Measurements from ENCODE around the gene MAP2K7.
A peak's percentile ranks its signal among the peaks of the same experiment; 100 is the strongest.

MAP2K7 gene

DNA sequence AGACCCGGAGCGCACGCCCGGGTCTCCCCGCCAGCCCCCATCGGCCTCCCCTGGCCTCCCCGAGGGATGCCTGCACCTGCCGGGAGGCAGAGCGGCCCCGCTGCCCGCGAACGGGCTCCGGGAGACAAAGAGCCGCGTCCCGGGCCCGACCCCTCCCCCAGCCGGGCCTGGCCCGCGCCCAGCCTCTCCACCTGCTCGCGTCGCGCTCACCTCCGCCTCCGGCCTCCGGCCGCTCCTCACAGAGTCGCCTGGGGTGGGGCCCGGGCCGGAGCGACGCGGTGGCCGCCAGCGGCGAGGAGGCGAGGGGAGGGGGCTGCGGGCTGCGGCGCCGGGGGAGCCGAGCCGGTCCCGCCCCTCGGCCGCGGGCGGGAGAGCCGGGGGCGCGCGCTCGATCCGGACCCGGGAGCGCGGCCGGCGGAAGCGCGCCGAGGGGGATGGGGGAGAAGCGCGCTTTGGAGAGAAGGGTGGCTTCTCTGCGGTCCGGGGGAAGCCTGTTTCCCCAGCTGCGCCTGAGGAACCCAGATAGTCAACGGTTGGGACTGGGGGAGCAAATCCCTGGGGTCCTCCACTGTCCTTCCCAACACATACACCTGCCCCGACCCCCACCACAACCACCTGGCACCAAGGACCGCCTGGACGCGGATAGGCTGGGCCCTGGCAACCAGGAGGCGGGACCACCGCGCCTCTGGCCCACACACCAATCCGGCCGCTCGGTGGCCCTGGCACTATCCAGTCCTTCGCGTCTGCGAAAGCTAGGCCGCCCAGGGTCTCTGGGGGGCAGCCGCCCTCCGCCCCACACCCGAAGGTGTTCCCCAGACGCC lies 29.4 kb upstream of the MAP2K7 start, which contains the start of gene PRR36 (continued):
- TF ChIP-seq, protein P1, sequence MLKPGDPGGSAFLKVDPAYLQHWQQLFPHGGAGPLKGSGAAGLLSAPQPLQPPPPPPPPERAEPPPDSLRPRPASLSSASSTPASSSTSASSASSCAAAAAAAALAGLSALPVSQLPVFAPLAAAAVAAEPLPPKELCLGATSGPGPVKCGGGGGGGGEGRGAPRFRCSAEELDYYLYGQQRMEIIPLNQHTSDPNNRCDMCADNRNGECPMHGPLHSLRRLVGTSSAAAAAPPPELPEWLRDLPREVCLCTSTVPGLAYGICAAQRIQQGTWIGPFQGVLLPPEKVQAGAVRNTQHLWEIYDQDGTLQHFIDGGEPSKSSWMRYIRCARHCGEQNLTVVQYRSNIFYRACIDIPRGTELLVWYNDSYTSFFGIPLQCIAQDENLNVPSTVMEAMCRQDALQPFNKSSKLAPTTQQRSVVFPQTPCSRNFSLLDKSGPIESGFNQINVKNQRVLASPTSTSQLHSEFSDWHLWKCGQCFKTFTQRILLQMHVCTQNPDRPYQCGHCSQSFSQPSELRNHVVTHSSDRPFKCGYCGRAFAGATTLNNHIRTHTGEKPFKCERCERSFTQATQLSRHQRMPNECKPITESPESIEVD (tag by site-specific recombination; IDR thresholded peaks at IDR 0.05), result no peak
- TF ChIP-seq, protein P2, sequence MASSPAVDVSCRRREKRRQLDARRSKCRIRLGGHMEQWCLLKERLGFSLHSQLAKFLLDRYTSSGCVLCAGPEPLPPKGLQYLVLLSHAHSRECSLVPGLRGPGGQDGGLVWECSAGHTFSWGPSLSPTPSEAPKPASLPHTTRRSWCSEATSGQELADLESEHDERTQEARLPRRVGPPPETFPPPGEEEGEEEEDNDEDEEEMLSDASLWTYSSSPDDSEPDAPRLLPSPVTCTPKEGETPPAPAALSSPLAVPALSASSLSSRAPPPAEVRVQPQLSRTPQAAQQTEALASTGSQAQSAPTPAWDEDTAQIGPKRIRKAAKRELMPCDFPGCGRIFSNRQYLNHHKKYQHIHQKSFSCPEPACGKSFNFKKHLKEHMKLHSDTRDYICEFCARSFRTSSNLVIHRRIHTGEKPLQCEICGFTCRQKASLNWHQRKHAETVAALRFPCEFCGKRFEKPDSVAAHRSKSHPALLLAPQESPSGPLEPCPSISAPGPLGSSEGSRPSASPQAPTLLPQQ (tag by site-specific recombination; IDR thresholded peaks at IDR 0.05), result 0 out of 2 replicates have a peak, but pooled peaks have one; percentile 13
- TF ChIP-seq, protein P3, sequence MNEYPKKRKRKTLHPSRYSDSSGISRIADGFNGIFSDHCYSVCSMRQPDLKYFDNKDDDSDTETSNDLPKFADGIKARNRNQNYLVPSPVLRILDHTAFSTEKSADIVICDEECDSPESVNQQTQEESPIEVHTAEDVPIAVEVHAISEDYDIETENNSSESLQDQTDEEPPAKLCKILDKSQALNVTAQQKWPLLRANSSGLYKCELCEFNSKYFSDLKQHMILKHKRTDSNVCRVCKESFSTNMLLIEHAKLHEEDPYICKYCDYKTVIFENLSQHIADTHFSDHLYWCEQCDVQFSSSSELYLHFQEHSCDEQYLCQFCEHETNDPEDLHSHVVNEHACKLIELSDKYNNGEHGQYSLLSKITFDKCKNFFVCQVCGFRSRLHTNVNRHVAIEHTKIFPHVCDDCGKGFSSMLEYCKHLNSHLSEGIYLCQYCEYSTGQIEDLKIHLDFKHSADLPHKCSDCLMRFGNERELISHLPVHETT (tag by site-specific recombination; IDR thresholded peaks at IDR 0.05), result no peak

DNA sequence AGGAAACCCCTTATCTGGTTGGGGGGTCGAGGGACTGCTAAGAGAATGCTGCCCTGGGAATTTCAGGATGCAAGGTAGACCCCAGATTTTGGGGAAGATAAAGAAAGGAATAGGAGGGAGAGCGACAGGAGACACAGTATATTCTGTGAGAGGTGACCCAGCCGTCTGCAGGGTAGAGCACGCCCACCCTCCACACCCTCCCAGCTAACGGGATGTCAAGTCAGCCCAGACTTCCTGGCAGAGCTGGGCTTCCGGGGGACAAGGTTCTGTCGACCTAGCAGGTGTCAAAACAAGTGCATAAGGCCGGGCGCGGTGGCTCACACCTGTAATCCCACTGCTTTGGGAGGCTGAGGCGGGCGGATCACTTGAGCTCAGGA lies 28.8 kb upstream of the MAP2K7 start:
- POLR2A ChIA-PET, result interaction anchor here (0.6 to 1.2 kb wide), 4 partner anchors 14 to 712 kb away, joined by 3 to 4 read pairs (median 4); partner anchors contain the start of genes LRRC8E, MAP2K7 and TIMM44
- Histone ChIP-seq H3K4me3 (ENCODE audit: low read depth, low read length) (peak overlapping the region; percentile 65), H3K36me3 (ENCODE audit: control insufficient read depth in 2 of 2, insufficient read depth in 1 of 2, low read length in 2 of 2) (no peaks in the 10 kb centered on the region), H3K9me3 (ENCODE audit: control insufficient read depth, insufficient read depth, low read depth, low read length) (no peaks in the 10 kb centered on the region), H3K27ac (ENCODE audit: extremely low read depth, low read depth, low read length) (no peak overlapping the region), H3K4me1 (ENCODE audit: control insufficient read depth, insufficient read depth, low read length) (peaks cover 6% of the 10 kb centered on the region)
- CTCF ChIA-PET, result interaction anchor here (0.7 to 1.0 kb wide), 3 partner anchors 25 to 77 kb away, joined by 3 read pairs; no protein-coding TSS in a partner anchor
- TF ChIP-seq ZNF544 (tag by site-specific recombination; IDR thresholded peaks at IDR 0.05) (no peak), ZNF560 (tag by site-specific recombination; IDR thresholded peaks at IDR 0.05; ENCODE audit: borderline replicate concordance) (no peak), ZNF138 (tag by site-specific recombination; IDR thresholded peaks at IDR 0.05; ENCODE audit: borderline replicate concordance) (no peak), ZNF521 (tag by site-specific recombination; IDR thresholded peaks at IDR 0.05) (no peak), SCRT2 (tag by site-specific recombination; IDR thresholded peaks at IDR 0.05) (peak; percentile 54; the same call in 1 of the 2 replicates), ZNF585B (tag by site-specific recombination; IDR thresholded peaks at IDR 0.05) (no peak), ZNF610 (tag by site-specific recombination; IDR thresholded peaks at IDR 0.05; ENCODE audit: borderline replicate concordance) (no peak), ZNF626 (tag by site-specific recombination; IDR thresholded peaks at IDR 0.05) (no peak), ZNF350 (tag by site-specific recombination; IDR thresholded peaks at IDR 0.05) (no peak), KLF1 (tag by site-specific recombination; IDR thresholded peaks at IDR 0.05) (peak; percentile 14; the same call in 1 of the 2 replicates), GLIS2 (tag by site-specific recombination; IDR thresholded peaks at IDR 0.05) (peak; percentile 6), KLF9 (tag by site-specific recombination; IDR thresholded peaks at IDR 0.05; ENCODE audit: low read depth) (0 out of 2 replicates have a peak, but pooled peaks have one; percentile 6), ZSCAN16 (tag by site-specific recombination; IDR thresholded peaks at IDR 0.05) (no peak), ZNF768 (tag by site-specific recombination; IDR thresholded peaks at IDR 0.05) (no peak), ZBTB48 (tag by site-specific recombination; IDR thresholded peaks at IDR 0.05) (0 out of 2 replicates have a peak, but pooled peaks have one; percentile 8), HOXD13 (CRISPR knock-in tag; IDR thresholded peaks at IDR 0.05; ENCODE audit: borderline replicate concordance) (no peak), ZFP41 (tag by site-specific recombination; IDR thresholded peaks at IDR 0.05; ENCODE audit: borderline replicate concordance) (no peak), OVOL3 (tag by site-specific recombination; IDR thresholded peaks at IDR 0.05) (no peak)
- TF ChIP-seq, protein P4, sequence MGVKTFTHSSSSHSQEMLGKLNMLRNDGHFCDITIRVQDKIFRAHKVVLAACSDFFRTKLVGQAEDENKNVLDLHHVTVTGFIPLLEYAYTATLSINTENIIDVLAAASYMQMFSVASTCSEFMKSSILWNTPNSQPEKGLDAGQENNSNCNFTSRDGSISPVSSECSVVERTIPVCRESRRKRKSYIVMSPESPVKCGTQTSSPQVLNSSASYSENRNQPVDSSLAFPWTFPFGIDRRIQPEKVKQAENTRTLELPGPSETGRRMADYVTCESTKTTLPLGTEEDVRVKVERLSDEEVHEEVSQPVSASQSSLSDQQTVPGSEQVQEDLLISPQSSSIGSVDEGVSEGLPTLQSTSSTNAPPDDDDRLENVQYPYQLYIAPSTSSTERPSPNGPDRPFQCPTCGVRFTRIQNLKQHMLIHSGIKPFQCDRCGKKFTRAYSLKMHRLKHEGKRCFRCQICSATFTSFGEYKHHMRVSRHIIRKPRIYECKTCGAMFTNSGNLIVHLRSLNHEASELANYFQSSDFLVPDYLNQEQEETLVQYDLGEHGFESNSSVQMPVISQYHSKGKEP (tag by site-specific recombination; IDR thresholded peaks at IDR 0.05), result no peak
- TF ChIP-seq, protein P5, sequence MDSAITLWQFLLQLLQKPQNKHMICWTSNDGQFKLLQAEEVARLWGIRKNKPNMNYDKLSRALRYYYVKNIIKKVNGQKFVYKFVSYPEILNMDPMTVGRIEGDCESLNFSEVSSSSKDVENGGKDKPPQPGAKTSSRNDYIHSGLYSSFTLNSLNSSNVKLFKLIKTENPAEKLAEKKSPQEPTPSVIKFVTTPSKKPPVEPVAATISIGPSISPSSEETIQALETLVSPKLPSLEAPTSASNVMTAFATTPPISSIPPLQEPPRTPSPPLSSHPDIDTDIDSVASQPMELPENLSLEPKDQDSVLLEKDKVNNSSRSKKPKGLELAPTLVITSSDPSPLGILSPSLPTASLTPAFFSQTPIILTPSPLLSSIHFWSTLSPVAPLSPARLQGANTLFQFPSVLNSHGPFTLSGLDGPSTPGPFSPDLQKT (IDR thresholded peaks at IDR 0.05; ENCODE audit: borderline replicate concordance, low read depth, low read length), result no peak
- TF ChIP-seq, protein P6, sequence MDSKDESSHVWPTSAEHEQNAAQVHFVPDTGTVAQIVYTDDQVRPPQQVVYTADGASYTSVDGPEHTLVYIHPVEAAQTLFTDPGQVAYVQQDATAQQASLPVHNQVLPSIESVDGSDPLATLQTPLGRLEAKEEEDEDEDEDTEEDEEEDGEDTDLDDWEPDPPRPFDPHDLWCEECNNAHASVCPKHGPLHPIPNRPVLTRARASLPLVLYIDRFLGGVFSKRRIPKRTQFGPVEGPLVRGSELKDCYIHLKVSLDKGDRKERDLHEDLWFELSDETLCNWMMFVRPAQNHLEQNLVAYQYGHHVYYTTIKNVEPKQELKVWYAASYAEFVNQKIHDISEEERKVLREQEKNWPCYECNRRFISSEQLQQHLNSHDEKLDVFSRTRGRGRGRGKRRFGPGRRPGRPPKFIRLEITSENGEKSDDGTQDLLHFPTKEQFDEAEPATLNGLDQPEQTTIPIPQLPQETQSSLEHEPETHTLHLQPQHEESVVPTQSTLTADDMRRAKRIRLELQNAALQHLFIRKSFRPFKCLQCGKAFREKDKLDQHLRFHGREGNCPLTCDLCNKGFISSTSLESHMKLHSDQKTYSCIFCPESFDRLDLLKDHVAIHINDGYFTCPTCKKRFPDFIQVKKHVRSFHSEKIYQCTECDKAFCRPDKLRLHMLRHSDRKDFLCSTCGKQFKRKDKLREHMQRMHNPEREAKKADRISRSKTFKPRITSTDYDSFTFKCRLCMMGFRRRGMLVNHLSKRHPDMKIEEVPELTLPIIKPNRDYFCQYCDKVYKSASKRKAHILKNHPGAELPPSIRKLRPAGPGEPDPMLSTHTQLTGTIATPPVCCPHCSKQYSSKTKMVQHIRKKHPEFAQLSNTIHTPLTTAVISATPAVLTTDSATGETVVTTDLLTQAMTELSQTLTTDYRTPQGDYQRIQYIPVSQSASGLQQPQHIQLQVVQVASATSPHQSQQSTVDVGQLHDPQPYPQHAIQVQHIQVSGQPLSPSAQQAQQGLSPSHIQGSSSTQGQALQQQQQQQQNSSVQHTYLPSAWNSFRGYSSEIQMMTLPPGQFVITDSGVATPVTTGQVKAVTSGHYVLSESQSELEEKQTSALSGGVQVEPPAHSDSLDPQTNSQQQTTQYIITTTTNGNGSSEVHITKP (tag by site-specific recombination; IDR thresholded peaks at IDR 0.05), result no peak

All from HEK293 (cell line).